GM10248 (cell line): ENCODE results near the gene KLHL29.

Experiments
- CTCF ChIA-PET: fragments of 300-600 bp; sonication (Branson Sonifier 250); formaldehyde crosslinking; extraction: SDS; loops from one replicate; lab custom pipeline; 2021; ENCODE audit warnings: antibody characterized with exemption; lab: Yijun Ruan, JAX
- POLR2A ChIA-PET: fragments of 350-650 bp; sonication (Branson Sonifier 250); formaldehyde crosslinking; extraction: SDS; loops from one replicate; lab custom pipeline; 2020; ENCODE audit warnings: antibody characterized with exemption; lab: Yijun Ruan, JAX
- DNase-seq: peaks from one replicate; pipeline ENCODE4 v3.0.0; 2012; ENCODE audit errors: extremely low spot score
- CTCF ChIP-seq: IDR thresholded peaks from 2 replicates; pipeline ENCODE4 v1.5.1; 2012; ENCODE audit warnings: mild to moderate bottlenecking, low read depth; ENCODE audit errors: extremely low read depth, missing control alignments, control extremely low read depth

KLHL29 gene

GRCh38 chr2:23446916-23447315, 61.9 kb downstream of the KLHL29 start:
- ChIA-PET CTCF (interaction anchor here (1.2 kb wide), 1 partner anchor 10 kb away, joined by 4 read pairs; no protein-coding TSS in a partner anchor), POLR2A (no interaction called here)
- no peak for TF ChIP-seq CTCF
- DNase-seq = no peak

GRCh38 chr2:23447405-23447804, 62.4 kb downstream of the KLHL29 start:
- ChIA-PET POLR2A (no interaction called here), CTCF (interaction anchor here (1.2 kb wide), 1 partner anchor 10 kb away, joined by 4 read pairs; no protein-coding TSS in a partner anchor)
- TF ChIP-seq CTCF = no peak
- DNase-seq = no peak

- CTCF ChIA-PET = interaction anchor here (1.3 to 2.5 kb wide), 4 partner anchors 10 to 38 kb away, joined by 3 to 11 read pairs (median 8); no protein-coding TSS in a partner anchor
- TF ChIP-seq CTCF = no peak
- DNase-seq = no peak
- POLR2A ChIA-PET = no interaction called here
Observed at GRCh38 chr2:23448906-23449305, 63.9 kb downstream of the KLHL29 start.

GRCh38 chr2:23449413-23449812, 64.4 kb downstream of the KLHL29 start:
- POLR2A ChIA-PET = no interaction called here
- CTCF ChIA-PET = interaction anchor here (1.3 to 2.5 kb wide), 5 partner anchors 10 to 38 kb away, joined by 3 to 11 read pairs (median 6); no protein-coding TSS in a partner anchor
- peak; percentile 61 for DNase-seq
- no peak for TF ChIP-seq CTCF

- TF ChIP-seq CTCF = no peak
- CTCF ChIA-PET = interaction anchor here (1.3 to 2.5 kb wide), 5 partner anchors 9 to 37 kb away, joined by 3 to 11 read pairs (median 6); no protein-coding TSS in a partner anchor
- POLR2A ChIA-PET = no interaction called here
- DNase-seq = no peak
Observed at GRCh38 chr2:23449831-23450331, 64.9 kb downstream of the KLHL29 start.

- TF ChIP-seq CTCF = no peak
- POLR2A ChIA-PET = no interaction called here
- CTCF ChIA-PET = interaction anchor here (1.4 to 1.6 kb wide), 2 partner anchors 10 to 37 kb away, joined by 3 read pairs; no protein-coding TSS in a partner anchor
- DNase-seq = no peak
Observed at GRCh38 chr2:23452372-23452771, 67.4 kb downstream of the KLHL29 start.
